Measurements from ENCODE around the gene TNNT2. TPM values are rescaled to one million over a fixed set of nuclear protein-coding genes. Genes with fewer than 3 reads are reported as not detected.

TNNT2 gene
- total and polyA plus RNA-seq, 2 donors (not counting 3 experiments of a cell fraction or from before 2014, with no cell fraction given): not detected

DNA sequence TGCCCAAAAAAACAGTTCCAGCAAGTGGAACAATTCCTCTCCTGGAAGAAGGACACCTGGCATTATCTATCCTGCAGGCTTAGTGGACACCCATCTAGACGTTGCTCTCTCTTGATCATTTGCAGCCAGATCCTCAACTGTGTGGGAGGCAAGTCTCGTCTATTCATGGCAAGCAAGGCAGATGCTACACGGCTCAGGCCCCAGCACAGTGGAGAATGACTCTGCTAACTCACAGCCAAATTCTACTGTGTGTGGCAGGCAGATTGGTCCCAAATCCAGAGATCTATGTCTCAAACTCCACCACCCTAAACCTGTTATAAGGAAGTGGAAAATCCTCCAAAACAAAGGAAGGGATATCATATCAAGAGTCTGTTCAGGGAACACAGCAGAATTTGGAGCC lies 7.0 kb downstream of the TNNT2 start:
- H3K4me1 ChIP-seq (ENCODE audit: control insufficient read depth, extremely low read depth, insufficient read depth, low read length): no peaks in the 10 kb centered on the region
- H3K4me3 ChIP-seq (replicated peaks in 1 of 3; ENCODE audit: insufficient read depth in 1 of 3, low read depth in 1 of 3, low read length in 3 of 3): no peak overlapping the region
- peaks cover 5 to 8% of the 10 kb centered on the region in 2 experiments for H3K27me3 ChIP-seq (ENCODE audit: control insufficient read depth in 2 of 2, insufficient read depth in 2 of 2, low read length in 2 of 2)
- no peaks in the 10 kb centered on the region for H3K36me3 ChIP-seq (ENCODE audit: control insufficient read depth in 2 of 2, extremely low read depth in 1 of 2, insufficient read depth in 2 of 2, low read length in 2 of 2)
- DNase-seq (ENCODE audit: low read depth, low spot score) (no peak), FAIRE-seq (no peak)
- H3K27ac ChIP-seq (ENCODE audit: insufficient read depth, low read depth, low read length): no peak overlapping the region
- intact Hi-C loops (cut with micrococcal nuclease): no loop called here
- H3K9me3 ChIP-seq (replicated peaks; ENCODE audit: control insufficient read depth, insufficient read depth, low read length): no peaks in the 10 kb centered on the region
- ChIA-PET POLR2A (no interaction called here), CTCF (no interaction called here)
- H3K9me1 ChIP-seq (replicated peaks; ENCODE audit: control insufficient read depth, extremely low read depth, insufficient read depth, low read length): no peaks in the 10 kb centered on the region
- H3K79me2 ChIP-seq (ENCODE audit: control insufficient read depth, insufficient read depth, low read length): no peaks in the 10 kb centered on the region
- TF ChIP-seq, protein P1, sequence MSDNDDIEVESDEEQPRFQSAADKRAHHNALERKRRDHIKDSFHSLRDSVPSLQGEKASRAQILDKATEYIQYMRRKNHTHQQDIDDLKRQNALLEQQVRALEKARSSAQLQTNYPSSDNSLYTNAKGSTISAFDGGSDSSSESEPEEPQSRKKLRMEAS (IDR thresholded peaks at IDR 0.05; ENCODE audit: insufficient read depth, insufficient read length): no peak
- TF ChIP-seq FOS (IDR thresholded peaks at IDR 0.05; ENCODE audit: borderline replicate concordance, insufficient read depth, low read length) (no peak), EZH2 (IDR thresholded peaks at IDR 0.05; ENCODE audit: borderline replicate concordance, low read depth, low read length, severe bottlenecking) (no peak), MYC (IDR thresholded peaks at IDR 0.05; ENCODE audit: low read depth, low read length) (no peak), POLR2AphosphoS5 (IDR thresholded peaks at IDR 0.05; ENCODE audit: insufficient read depth, low read depth, low read length) (no peak), JUN (IDR thresholded peaks at IDR 0.05; ENCODE audit: borderline replicate concordance, insufficient read depth, insufficient read length, low read depth) (no peak), POLR2A (IDR thresholded peaks at IDR 0.05; ENCODE audit: low read depth, low read length) (no peak), GATA2 (IDR thresholded peaks at IDR 0.05; ENCODE audit: insufficient read depth, insufficient read length, low read depth, low read length) (no peak)
- TF ChIP-seq, protein P2, sequence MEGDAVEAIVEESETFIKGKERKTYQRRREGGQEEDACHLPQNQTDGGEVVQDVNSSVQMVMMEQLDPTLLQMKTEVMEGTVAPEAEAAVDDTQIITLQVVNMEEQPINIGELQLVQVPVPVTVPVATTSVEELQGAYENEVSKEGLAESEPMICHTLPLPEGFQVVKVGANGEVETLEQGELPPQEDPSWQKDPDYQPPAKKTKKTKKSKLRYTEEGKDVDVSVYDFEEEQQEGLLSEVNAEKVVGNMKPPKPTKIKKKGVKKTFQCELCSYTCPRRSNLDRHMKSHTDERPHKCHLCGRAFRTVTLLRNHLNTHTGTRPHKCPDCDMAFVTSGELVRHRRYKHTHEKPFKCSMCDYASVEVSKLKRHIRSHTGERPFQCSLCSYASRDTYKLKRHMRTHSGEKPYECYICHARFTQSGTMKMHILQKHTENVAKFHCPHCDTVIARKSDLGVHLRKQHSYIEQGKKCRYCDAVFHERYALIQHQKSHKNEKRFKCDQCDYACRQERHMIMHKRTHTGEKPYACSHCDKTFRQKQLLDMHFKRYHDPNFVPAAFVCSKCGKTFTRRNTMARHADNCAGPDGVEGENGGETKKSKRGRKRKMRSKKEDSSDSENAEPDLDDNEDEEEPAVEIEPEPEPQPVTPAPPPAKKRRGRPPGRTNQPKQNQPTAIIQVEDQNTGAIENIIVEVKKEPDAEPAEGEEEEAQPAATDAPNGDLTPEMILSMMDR (IDR thresholded peaks at IDR 0.05; ENCODE audit: extremely low read depth in 1 of 2, insufficient read depth in 1 of 2, low read depth in 1 of 2, low read length in 2 of 2): no peak
- no peak overlapping the region for H3K4me2 ChIP-seq (ENCODE audit: insufficient read depth, low read length)
- dilution Hi-C loops (cut with MboI; ENCODE audit: extremely low pct_ligation_motif_present, low sequenced_read_pairs): no loop called here
- no peaks in the 10 kb centered on the region for H4K20me1 ChIP-seq (replicated peaks; ENCODE audit: control insufficient read depth, extremely low read depth, insufficient read depth, low read length)
- H2AFZ ChIP-seq (ENCODE audit: low read depth, low read length): no peak overlapping the region
- H3K9ac ChIP-seq (replicated peaks; ENCODE audit: extremely low read depth, insufficient read depth, low read length): no peak overlapping the region
- BruUV-seq (replicated peaks): no TSS peak

Data from endothelial cell of umbilical vein (primary cell).